RWPE2 (cell line): ENCODE measurements around the gene PRIMA1.

Experiments
- ATAC-seq: fragments of 200-7000 bp; cut with Tn5 transposase; 3 replicates; pipeline ENCODE4 v1.9.1; 2021; ENCODE audit warnings: low read depth
- DNase-seq: peaks from one replicate; pipeline ENCODE4 v3.0.0-alpha.2; 2020; ENCODE audit warnings: low spot score
- H3K27ac ChIP-seq: fragments of 450-650 bp; 2 replicates; pipeline ENCODE4 v1.5.1; 2017; ENCODE audit warnings: mild to moderate bottlenecking; ENCODE audit not compliant: poor library complexity, severe bottlenecking
- H3K27me3 ChIP-seq: fragments of 250-450 bp; sonication (Bioruptor Pico); 2 replicates; pipeline ENCODE4 v1.5.1; 2021; ENCODE audit warnings: mild to moderate bottlenecking, moderate library complexity; ENCODE audit not compliant: insufficient read depth, poor library complexity, severe bottlenecking
- H3K36me3 ChIP-seq: fragments of 250-450 bp; sonication (Bioruptor Pico); 2 replicates; pipeline ENCODE4 v1.5.1; 2020; ENCODE audit warnings: low read depth, mild to moderate bottlenecking, moderate library complexity
- H3K4me1 ChIP-seq: fragments of 250-450 bp; sonication (Bioruptor Pico); 2 replicates; pipeline ENCODE4 v1.5.1; 2021; ENCODE audit warnings: mild to moderate bottlenecking, moderate library complexity; ENCODE audit not compliant: insufficient read depth, poor library complexity, severe bottlenecking
- H3K4me3 ChIP-seq: fragments of 250-450 bp; sonication (Bioruptor Pico); 2 replicates; pipeline ENCODE4 v1.5.1; 2021; ENCODE audit warnings: mild to moderate bottlenecking, moderate library complexity; ENCODE audit not compliant: severe bottlenecking
- H3K9me3 ChIP-seq: fragments of 250-450 bp; sonication (Bioruptor Pico); 2 replicates; pipeline ENCODE4 v1.5.1; 2021; ENCODE audit warnings: mild to moderate bottlenecking, moderate library complexity; ENCODE audit not compliant: severe bottlenecking
- CTCF ChIP-seq: fragments of 450-650 bp; IDR thresholded peaks from one replicate; pipeline ENCODE4 v1.5.1; 2017; ENCODE audit warnings: mild to moderate bottlenecking, moderate library complexity; ENCODE audit not compliant: poor library complexity, severe bottlenecking

The PRIMA1 gene

GRCh38 chr14:93709249-93709648 lies 79.0 kb downstream of the PRIMA1 start:
- Histone ChIP-seq H3K4me3 (no peak overlapping the region), H3K36me3 (no peaks in the 10 kb centered on the region), H3K27me3 (peaks cover 8% of the 10 kb centered on the region), H3K4me1 (peaks cover 10% of the 10 kb centered on the region), H3K27ac (no peak overlapping the region), H3K9me3 (no peaks in the 10 kb centered on the region)
- ATAC-seq: no peak
- DNase-seq: no peak
- TF ChIP-seq CTCF: no peak

GRCh38 chr14:93708800-93709199 lies 79.5 kb downstream of the PRIMA1 start:
- no peak for TF ChIP-seq CTCF
- Histone ChIP-seq H3K4me3 (no peak overlapping the region), H3K36me3 (no peaks in the 10 kb centered on the region), H3K27me3 (peaks cover 8% of the 10 kb centered on the region), H3K9me3 (no peaks in the 10 kb centered on the region), H3K4me1 (peaks cover 10% of the 10 kb centered on the region), H3K27ac (no peak overlapping the region)
- ATAC-seq: no peak
- no peak for DNase-seq

GRCh38 chr14:93708311-93708734 lies 80.0 kb downstream of the PRIMA1 start:
- no peak overlapping the region for H3K4me3 ChIP-seq
- ATAC-seq: no peak
- no peaks in the 10 kb centered on the region for H3K9me3 ChIP-seq
- TF ChIP-seq CTCF: no peak
- DNase-seq: no peak
- H3K36me3 ChIP-seq: no peaks in the 10 kb centered on the region
- H3K27ac ChIP-seq: no peak overlapping the region
- H3K27me3 ChIP-seq: peaks cover 8% of the 10 kb centered on the region
- peaks cover 10% of the 10 kb centered on the region for H3K4me1 ChIP-seq

GRCh38 chr14:93707475-93707874 lies 80.8 kb downstream of the PRIMA1 start:
- DNase-seq: no peak
- Histone ChIP-seq H3K27me3 (peaks cover 8% of the 10 kb centered on the region), H3K4me3 (no peak overlapping the region), H3K9me3 (no peaks in the 10 kb centered on the region), H3K36me3 (no peaks in the 10 kb centered on the region), H3K27ac (no peak overlapping the region), H3K4me1 (peaks cover 3% of the 10 kb centered on the region)
- ATAC-seq: no peak; the same call in 2 of the 3 replicates
- no peak for TF ChIP-seq CTCF

- DNase-seq (no peak), ATAC-seq (no peak)
- no peak for TF ChIP-seq CTCF
Measured at GRCh38 chr14:93706360-93706955, 81.8 kb downstream of the PRIMA1 start.

More at GRCh38 chr14:93706360-93706955, 81.8 kb downstream of the PRIMA1 start:
- H3K4me1 ChIP-seq: peaks cover 3% of the 10 kb centered on the region
- H3K27ac ChIP-seq: no peak overlapping the region
- H3K27me3 ChIP-seq: peaks cover 8% of the 10 kb centered on the region
- no peaks in the 10 kb centered on the region for H3K36me3 ChIP-seq
- H3K9me3 ChIP-seq: no peaks in the 10 kb centered on the region
- no peak overlapping the region for H3K4me3 ChIP-seq
